HepG2 (cell line): ENCODE results near the gene SLBP. TPM values are rescaled to one million over a fixed set of nuclear protein-coding genes. Genes with fewer than 3 reads are reported as not detected.
A peak's percentile ranks its signal among the peaks of the same experiment; 100 is the strongest.

Experiments used
- HNF4G ChIP-seq, 2 experiments: sonication (generic) in 1 of 2; formaldehyde crosslinking in 1 of 2; IDR thresholded peaks; 2 replicates each; pipeline versions ENCODE4 v1.4.0 to v1.6.1; 2011 to 2020; ENCODE audit warnings: borderline replicate concordance in 2 of 2, low read depth in 2 of 2, mild to moderate bottlenecking in 2 of 2, low read length in 1 of 2, missing genetic modification reagents in 1 of 2, moderate library complexity in 1 of 2
- MXD4 ChIP-seq: IDR thresholded peaks from 2 replicates; pipeline ENCODE4 v1.6.1; 2016; ENCODE audit warnings: mild to moderate bottlenecking, missing biosample characterization, missing genetic modification reagents
- SOX6 ChIP-seq, 2 experiments: fragments of 450-650 bp in 1 of 2; sonication (generic) in 1 of 2; formaldehyde crosslinking in 1 of 2; IDR thresholded peaks; 2 replicates each; pipeline versions ENCODE4 v1.4.0 to v1.6.1; 2017 to 2020; ENCODE audit warnings: antibody characterized with exemption in 1 of 2, mild to moderate bottlenecking in 1 of 2, missing genetic modification reagents in 1 of 2
- TCF7 ChIP-seq: sonication (generic); IDR thresholded peaks from 2 replicates; pipeline ENCODE4 v1.6.1; 2016; ENCODE audit warnings: antibody characterized with exemption, low read depth
- ZC3H13 ChIP-seq: sonication (generic); formaldehyde crosslinking; IDR thresholded peaks from 2 replicates; pipeline ENCODE4 v1.8.1; 2023; ENCODE audit warnings: mild to moderate bottlenecking, missing genetic modification reagents, moderate library complexity
- ZFP62 ChIP-seq: sonication (generic); formaldehyde crosslinking; IDR thresholded peaks from 2 replicates; pipeline ENCODE4 v1.4.0; 2020; ENCODE audit warnings: missing genetic modification reagents
- ZFP82 ChIP-seq: sonication (generic); formaldehyde crosslinking; IDR thresholded peaks from 2 replicates; pipeline ENCODE4 v1.5.1; 2020; ENCODE audit warnings: mild to moderate bottlenecking, missing genetic modification reagents, borderline replicate concordance
- ZNF160 ChIP-seq: sonication (generic); formaldehyde crosslinking; IDR thresholded peaks from 2 replicates; pipeline ENCODE4 v1.8.0; 2022; ENCODE audit warnings: mild to moderate bottlenecking, inconsistent platforms, missing genetic modification reagents
- ZNF343 ChIP-seq: sonication (generic); formaldehyde crosslinking; IDR thresholded peaks from 2 replicates; pipeline ENCODE4 v1.4.0; 2020; ENCODE audit warnings: mild to moderate bottlenecking, missing genetic modification reagents
- ZNF75D ChIP-seq: sonication (generic); formaldehyde crosslinking; IDR thresholded peaks from 2 replicates; pipeline ENCODE4 v1.8.1; 2023; ENCODE audit warnings: missing genetic modification reagents, mild to moderate bottlenecking, borderline replicate concordance
- ZNF766 ChIP-seq: sonication (generic); formaldehyde crosslinking; IDR thresholded peaks from 2 replicates; pipeline ENCODE4 v1.5.0; 2020; ENCODE audit warnings: missing genetic modification reagents, borderline replicate concordance
- polyA plus RNA-seq, 8 experiments: library from polyadenylated mRNA; depleted of rRNA in 3 of 8; stranded (reverse) in 7 of 8; unstranded in 1 of 8; fragments of >200 nt; fragmentation: Illumina TruSeq in 4 of 8; extraction: Trizol in 4 of 8; gene quantifications; 2 replicates each; pipeline versions ENCODE4 v1.2.1 to v1.2.3, GENCODE V29; 2011 to 2016; ENCODE audit warnings: low read depth in 4 of 8, missing spikeins in 1 of 8, mixed read lengths in 1 of 8; ENCODE audit not compliant: insufficient read depth in 1 of 8
- total RNA-seq, 5 experiments: library from RNA; depleted of rRNA; stranded (reverse); fragments of >200 nt; fragmentation: Illumina TruSeq; extraction: Trizol; gene quantifications; 2 replicates each; pipeline ENCODE4 v1.2.3, GENCODE V29; 2016; ENCODE audit warnings: low read depth in 1 of 5
- TF ChIP-seq, protein P1 (sequence below): sonication (generic); formaldehyde crosslinking; IDR thresholded peaks from one replicate; pipeline ENCODE4 v1.5.1; 2020; ENCODE audit warnings: mild to moderate bottlenecking, missing genetic modification reagents; ENCODE audit errors: not compliant biosample characterization
- TF ChIP-seq, protein P2 (sequence below): sonication (generic); formaldehyde crosslinking; IDR thresholded peaks from 2 replicates; pipeline ENCODE4; 2020; ENCODE audit warnings: missing genetic modification reagents, mild to moderate bottlenecking, borderline replicate concordance

The SLBP gene
- total and polyA plus RNA-seq, 2 of the 13 experiments (the other 11 are each of a cell fraction or from before 2014, with no cell fraction given) = 43.9 to 104 TPM

DNA sequence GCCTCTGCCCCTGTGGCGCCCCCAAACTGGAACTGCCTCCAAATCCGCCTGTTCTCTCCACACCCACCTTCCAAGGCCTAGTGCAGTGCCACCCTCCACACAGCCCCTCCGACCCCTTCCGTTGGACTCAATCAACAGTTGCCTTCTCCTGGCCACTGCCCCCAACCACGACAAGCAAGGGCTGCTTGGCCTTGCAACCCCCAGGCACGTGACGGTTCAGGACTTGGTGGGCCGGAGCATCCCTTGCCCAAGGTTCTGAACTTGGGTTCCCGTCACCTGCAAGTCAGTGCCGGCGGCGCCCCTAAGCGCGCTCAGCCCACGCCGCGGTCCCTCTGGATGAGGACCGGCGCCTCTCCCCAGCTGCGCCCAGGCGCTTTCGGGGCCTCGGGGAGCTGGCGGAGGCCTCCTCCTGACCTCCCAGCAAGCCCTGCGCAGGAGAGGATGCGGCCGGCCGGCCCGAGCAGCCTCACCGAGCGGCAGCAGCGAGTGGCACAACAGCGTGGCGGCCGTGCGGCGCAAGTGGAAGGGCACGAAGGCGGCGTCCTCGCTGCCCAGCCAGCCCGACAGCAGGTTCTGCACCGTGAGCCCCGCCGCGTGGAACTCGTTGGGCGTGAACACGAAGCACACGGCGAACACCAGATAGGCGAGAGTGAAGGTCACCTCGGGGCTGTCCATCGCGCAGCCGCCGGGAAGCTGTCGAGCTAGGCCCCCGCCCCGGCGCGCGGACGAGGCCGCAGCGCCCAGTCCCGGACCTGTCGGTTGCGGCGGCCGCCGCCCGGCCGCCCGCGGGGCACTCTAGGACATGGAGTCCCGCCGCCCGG lies 8.3 kb upstream of the SLBP start (continued):
- TF ChIP-seq, protein P1, sequence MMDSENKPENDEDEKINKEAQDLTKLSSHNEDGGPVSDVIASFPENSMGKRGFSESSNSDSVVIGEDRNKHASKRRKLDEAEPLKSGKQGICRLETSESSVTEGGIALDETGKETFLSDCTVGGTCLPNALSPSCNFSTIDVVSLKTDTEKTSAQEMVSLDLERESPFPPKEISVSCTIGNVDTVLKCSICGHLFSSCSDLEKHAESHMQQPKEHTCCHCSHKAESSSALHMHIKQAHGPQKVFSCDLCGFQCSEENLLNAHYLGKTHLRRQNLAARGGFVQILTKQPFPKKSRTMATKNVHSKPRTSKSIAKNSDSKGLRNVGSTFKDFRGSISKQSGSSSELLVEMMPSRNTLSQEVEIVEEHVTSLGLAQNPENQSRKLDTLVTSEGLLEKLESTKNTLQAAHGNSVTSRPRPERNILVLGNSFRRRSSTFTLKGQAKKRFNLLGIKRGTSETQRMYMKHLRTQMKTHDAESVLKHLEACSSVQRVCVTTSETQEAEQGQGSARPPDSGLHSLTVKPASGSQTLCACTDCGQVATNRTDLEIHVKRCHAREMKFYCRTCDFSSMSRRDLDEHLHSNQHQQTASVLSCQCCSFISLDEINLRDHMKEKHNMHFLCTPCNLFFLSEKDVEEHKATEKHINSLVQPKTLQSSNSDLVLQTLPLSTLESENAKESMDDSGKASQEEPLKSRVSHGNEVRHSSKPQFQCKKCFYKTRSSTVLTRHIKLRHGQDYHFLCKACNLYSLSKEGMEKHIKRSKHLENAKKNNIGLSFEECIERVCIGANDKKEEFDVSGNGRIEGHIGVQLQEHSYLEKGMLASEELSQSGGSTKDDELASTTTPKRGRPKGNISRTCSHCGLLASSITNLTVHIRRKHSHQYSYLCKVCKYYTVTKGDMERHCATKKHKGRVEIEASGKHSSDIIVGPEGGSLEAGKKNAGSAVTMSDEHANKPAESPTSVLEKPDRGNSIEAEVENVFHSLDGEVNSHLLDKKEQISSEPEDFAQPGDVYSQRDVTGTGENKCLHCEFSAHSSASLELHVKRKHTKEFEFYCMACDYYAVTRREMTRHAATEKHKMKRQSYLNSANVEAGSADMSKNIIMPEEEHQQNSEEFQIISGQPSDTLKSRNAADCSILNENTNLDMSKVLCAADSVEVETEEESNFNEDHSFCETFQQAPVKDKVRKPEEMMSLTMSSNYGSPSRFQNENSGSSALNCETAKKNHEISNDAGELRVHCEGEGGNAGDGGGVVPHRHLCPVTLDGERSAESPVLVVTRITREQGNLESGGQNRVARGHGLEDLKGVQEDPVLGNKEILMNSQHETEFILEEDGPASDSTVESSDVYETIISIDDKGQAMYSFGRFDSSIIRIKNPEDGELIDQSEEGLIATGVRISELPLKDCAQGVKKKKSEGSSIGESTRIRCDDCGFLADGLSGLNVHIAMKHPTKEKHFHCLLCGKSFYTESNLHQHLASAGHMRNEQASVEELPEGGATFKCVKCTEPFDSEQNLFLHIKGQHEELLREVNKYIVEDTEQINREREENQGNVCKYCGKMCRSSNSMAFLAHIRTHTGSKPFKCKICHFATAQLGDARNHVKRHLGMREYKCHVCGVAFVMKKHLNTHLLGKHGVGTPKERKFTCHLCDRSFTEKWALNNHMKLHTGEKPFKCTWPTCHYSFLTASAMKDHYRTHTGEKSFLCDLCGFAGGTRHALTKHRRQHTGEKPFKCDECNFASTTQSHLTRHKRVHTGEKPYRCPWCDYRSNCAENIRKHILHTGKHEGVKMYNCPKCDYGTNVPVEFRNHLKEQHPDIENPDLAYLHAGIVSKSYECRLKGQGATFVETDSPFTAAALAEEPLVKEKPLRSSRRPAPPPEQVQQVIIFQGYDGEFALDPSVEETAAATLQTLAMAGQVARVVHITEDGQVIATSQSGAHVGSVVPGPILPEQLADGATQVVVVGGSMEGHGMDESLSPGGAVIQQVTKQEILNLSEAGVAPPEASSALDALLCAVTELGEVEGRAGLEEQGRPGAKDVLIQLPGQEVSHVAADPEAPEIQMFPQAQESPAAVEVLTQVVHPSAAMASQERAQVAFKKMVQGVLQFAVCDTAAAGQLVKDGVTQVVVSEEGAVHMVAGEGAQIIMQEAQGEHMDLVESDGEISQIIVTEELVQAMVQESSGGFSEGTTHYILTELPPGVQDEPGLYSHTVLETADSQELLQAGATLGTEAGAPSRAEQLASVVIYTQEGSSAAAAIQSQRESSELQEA (CRISPR knock-in tag) = peak; percentile 66
- 0 out of 2 replicates have a peak, but pooled peaks have one; percentile 57 for TF ChIP-seq ZNF160 (CRISPR knock-in tag)
- no peak for TF ChIP-seq ZFP82 (CRISPR knock-in tag)
- no peak for TF ChIP-seq ZNF75D (CRISPR knock-in tag)
- TF ChIP-seq TCF7 = no peak
- no peak for TF ChIP-seq ZFP62 (CRISPR knock-in tag)
- no peak; the same call in 1 of the 2 replicates for TF ChIP-seq MXD4 (CRISPR knock-in tag)
- TF ChIP-seq ZC3H13 = peak; percentile 98
- TF ChIP-seq ZNF766 (CRISPR knock-in tag) = no peak
- TF ChIP-seq ZNF343 = no peak
- TF ChIP-seq HNF4G (IDR thresholded peaks at IDR 0.05; ENCODE audit: borderline replicate concordance, low read depth, low read length) = no peak
- TF ChIP-seq HNF4G (CRISPR knock-in tag; IDR thresholded peaks at IDR 0.05; ENCODE audit: borderline replicate concordance, low read depth) = no peak; the same call in 1 of the 2 replicates
- no peak for TF ChIP-seq SOX6 (IDR thresholded peaks at IDR 0.05)
- TF ChIP-seq SOX6 (CRISPR knock-in tag; IDR thresholded peaks at IDR 0.05) = no peak
- TF ChIP-seq, protein P2, sequence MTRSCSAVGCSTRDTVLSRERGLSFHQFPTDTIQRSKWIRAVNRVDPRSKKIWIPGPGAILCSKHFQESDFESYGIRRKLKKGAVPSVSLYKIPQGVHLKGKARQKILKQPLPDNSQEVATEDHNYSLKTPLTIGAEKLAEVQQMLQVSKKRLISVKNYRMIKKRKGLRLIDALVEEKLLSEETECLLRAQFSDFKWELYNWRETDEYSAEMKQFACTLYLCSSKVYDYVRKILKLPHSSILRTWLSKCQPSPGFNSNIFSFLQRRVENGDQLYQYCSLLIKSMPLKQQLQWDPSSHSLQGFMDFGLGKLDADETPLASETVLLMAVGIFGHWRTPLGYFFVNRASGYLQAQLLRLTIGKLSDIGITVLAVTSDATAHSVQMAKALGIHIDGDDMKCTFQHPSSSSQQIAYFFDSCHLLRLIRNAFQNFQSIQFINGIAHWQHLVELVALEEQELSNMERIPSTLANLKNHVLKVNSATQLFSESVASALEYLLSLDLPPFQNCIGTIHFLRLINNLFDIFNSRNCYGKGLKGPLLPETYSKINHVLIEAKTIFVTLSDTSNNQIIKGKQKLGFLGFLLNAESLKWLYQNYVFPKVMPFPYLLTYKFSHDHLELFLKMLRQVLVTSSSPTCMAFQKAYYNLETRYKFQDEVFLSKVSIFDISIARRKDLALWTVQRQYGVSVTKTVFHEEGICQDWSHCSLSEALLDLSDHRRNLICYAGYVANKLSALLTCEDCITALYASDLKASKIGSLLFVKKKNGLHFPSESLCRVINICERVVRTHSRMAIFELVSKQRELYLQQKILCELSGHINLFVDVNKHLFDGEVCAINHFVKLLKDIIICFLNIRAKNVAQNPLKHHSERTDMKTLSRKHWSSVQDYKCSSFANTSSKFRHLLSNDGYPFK (CRISPR knock-in tag) = peak; percentile 14; the same call in 1 of the 2 replicates
